ENCODE results near the gene LNP1. TPM values are rescaled to one million over a fixed set of nuclear protein-coding genes. Genes with fewer than 3 reads are reported as not detected.
A peak's percentile ranks its signal among the peaks of the same experiment; 100 is the strongest.

Gene LNP1
- total and polyA plus RNA-seq, 10 of the 15 experiments (the other 5 are each of a cell fraction or from before 2014, with no cell fraction given): 2.1 to 4.2 (median 2.7) TPM

- TF ChIP-seq ZBTB4 (CRISPR knock-in tag; IDR thresholded peaks at IDR 0.05): no peak
- TF ChIP-seq RAD51 (IDR thresholded peaks at IDR 0.05): no peak
- TF ChIP-seq PRDM15 (CRISPR knock-in tag; IDR thresholded peaks at IDR 0.05): no peak
- TF ChIP-seq IKZF1 (conservative IDR thresholded peaks at IDR 0.05): peak; percentile 93
- 0 out of 2 replicates have a peak, but pooled peaks have one; percentile 54 for TF ChIP-seq TCF3 (IDR thresholded peaks at IDR 0.05; ENCODE audit: borderline replicate concordance, insufficient read depth, low read depth, low read length)
Observed at GRCh38 chr3:100492059-100493006, 91.0 kb downstream of the LNP1 start, which contains the start of gene TMEM45A (continued).
